Tibial nerve (tissue), 3 donors: ENCODE measurements around the gene CLEC7A.

Experiments
- POLR2A ChIP-seq, 2 donors: fragments of 450-650 bp; IDR thresholded peaks; one replicate each; pipeline ENCODE4 v1.6.1; 2017; ENCODE audit warnings: antibody characterized with exemption in 2 of 2, mild to moderate bottlenecking in 2 of 2, moderate library complexity in 2 of 2
- TF ChIP-seq, protein P1 (sequence below), 5 experiments: fragments of 200-600 bp in 3 of 5; fragments of 450-650 bp in 2 of 5; sonication (generic) in 3 of 5; IDR thresholded peaks; one replicate each; pipeline ENCODE4 v1.5.1; 2016 to 2019; ENCODE audit warnings: antibody characterized with exemption in 5 of 5, mild to moderate bottlenecking in 3 of 5, moderate library complexity in 2 of 5

DNA sequence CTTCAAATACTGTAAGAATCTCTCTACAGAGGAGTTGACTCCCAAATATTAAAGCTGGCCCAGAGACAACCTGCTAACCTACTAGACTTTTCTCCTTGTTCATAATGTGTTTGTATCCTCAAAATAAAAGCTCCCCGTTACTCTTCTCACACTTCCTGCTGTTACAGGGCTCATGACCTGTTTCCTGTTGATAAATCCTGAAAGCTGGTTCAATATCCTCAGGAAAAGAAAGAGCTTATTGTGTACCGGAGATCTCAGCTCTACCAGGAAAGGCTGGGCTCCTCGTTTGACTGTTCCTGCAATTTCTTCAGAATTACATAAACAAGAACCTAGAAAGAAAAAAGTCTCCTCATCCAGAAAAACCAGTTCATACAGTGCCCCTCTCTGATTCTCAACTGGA lies 62.1 kb downstream of the CLEC7A start:
- TF ChIP-seq, protein P1, sequence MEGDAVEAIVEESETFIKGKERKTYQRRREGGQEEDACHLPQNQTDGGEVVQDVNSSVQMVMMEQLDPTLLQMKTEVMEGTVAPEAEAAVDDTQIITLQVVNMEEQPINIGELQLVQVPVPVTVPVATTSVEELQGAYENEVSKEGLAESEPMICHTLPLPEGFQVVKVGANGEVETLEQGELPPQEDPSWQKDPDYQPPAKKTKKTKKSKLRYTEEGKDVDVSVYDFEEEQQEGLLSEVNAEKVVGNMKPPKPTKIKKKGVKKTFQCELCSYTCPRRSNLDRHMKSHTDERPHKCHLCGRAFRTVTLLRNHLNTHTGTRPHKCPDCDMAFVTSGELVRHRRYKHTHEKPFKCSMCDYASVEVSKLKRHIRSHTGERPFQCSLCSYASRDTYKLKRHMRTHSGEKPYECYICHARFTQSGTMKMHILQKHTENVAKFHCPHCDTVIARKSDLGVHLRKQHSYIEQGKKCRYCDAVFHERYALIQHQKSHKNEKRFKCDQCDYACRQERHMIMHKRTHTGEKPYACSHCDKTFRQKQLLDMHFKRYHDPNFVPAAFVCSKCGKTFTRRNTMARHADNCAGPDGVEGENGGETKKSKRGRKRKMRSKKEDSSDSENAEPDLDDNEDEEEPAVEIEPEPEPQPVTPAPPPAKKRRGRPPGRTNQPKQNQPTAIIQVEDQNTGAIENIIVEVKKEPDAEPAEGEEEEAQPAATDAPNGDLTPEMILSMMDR (IDR thresholded peaks at IDR 0.05) = no peak
- no peak for TF ChIP-seq POLR2A (IDR thresholded peaks at IDR 0.05)
